Progenitor cell of endocrine pancreas (in vitro differentiated cells): ENCODE results near the gene ARID1B. TPM values are rescaled to one million over a fixed set of nuclear protein-coding genes. Genes with fewer than 3 reads are reported as not detected.
"Not testable (repeated sequence)": the region's sequence is repeated elsewhere in the genome, so short reads cannot be mapped to it uniquely, and the experiment has no call there.

Experiments used
- DNase-seq: peaks from one replicate; pipeline ENCODE4 v3.0.0; 2021; ENCODE audit warnings: low spot score; ENCODE audit not compliant: unreplicated experiment
- H3K27ac Mint-ChIP-seq: 2 replicates; pipeline ENCODE4 v1.8.0; 2021; ENCODE audit warnings: mild to moderate bottlenecking, moderate library complexity, mixed read lengths
- H3K27me3 Mint-ChIP-seq: 2 replicates; pipeline ENCODE4 v1.8.0; 2021; ENCODE audit warnings: mixed read lengths
- H3K36me3 Mint-ChIP-seq: 2 replicates; pipeline ENCODE4 v1.8.0; 2022; ENCODE audit warnings: mixed read lengths; ENCODE audit not compliant: insufficient read depth
- H3K4me1 Mint-ChIP-seq: 2 replicates; pipeline ENCODE4 v1.8.0; 2021; ENCODE audit warnings: low read depth, mixed read lengths
- H3K4me3 Mint-ChIP-seq: 2 replicates; pipeline ENCODE4 v1.8.0; 2021; ENCODE audit warnings: low read depth, mild to moderate bottlenecking, moderate library complexity, mixed read lengths
- H3K9me3 Mint-ChIP-seq: 2 replicates; pipeline ENCODE4 v1.8.0; 2021; ENCODE audit warnings: low read depth, mixed read lengths
- CTCF ChIP-seq: fragments of 200-600 bp; sonication (generic); IDR thresholded peaks from one replicate; pipeline ENCODE4 v1.5.0; 2021; ENCODE audit warnings: antibody characterized with exemption, mild to moderate bottlenecking; ENCODE audit not compliant: unreplicated experiment
- total RNA-seq: library from RNA; stranded (reverse); gene quantifications from 2 replicates; pipeline ENCODE4 v1.2.1, GENCODE V29; 2021

ARID1B gene
- total RNA-seq, 1 donor from 2014 or later: 152 TPM

DNA sequence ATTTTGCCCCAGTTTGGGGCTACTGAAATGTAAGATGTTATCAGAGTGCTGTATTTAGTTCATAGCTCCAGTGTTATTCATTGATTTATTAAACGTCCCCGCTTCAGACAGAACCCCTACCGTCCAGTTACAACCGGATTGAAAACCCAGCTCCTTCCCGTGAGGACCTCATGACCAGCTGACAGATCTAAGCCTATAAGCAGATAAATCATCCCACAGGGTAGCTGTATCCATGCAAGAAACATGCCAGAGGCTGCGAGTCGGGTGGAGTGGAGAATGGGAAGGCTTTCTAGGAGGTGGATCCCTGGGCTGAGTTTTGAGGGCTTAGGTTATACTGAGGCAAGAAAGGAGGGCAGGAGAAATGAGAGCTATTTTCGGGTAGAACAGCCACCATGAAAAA is 260.0 kb downstream of the ARID1B start:
- no peak overlapping the region for H3K27ac Mint-ChIP-seq
- no peak for DNase-seq
- peaks cover 8% of the 10 kb centered on the region for H3K4me1 Mint-ChIP-seq
- no peak for TF ChIP-seq CTCF
- no peak overlapping the region for H3K4me3 Mint-ChIP-seq
- H3K36me3 Mint-ChIP-seq: peaks cover 5% of the 10 kb centered on the region
- H3K9me3 Mint-ChIP-seq: no peaks in the 10 kb centered on the region
- no peaks in the 10 kb centered on the region for H3K27me3 Mint-ChIP-seq

DNA sequence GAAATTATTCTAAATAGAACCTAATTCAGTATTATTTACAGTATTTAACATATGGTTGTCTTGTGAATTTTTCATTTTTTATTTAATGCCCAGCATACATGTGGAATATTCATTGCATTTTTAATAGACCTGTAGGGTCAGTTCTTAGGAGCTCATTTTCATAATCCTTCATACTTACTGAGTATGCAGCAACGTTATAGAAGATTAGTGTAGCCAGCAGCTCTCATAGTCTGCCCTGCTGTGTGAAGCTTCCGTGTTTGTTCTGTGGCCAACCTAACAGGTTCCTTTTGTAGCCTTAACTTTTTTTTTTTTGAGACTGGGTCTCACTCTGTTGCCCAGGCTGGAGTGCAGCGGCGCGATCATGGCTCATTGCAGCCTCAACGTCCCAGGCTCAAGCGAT is 261.4 kb downstream of the ARID1B start:
- no peaks in the 10 kb centered on the region for H3K27me3 Mint-ChIP-seq
- H3K4me1 Mint-ChIP-seq: peaks cover 10% of the 10 kb centered on the region
- H3K27ac Mint-ChIP-seq: no peak overlapping the region
- TF ChIP-seq CTCF: no peak
- no peaks in the 10 kb centered on the region for H3K9me3 Mint-ChIP-seq
- H3K4me3 Mint-ChIP-seq: no peak overlapping the region
- no peak for DNase-seq
- H3K36me3 Mint-ChIP-seq: peaks cover 8% of the 10 kb centered on the region

- H3K27me3 Mint-ChIP-seq, H3K36me3 Mint-ChIP-seq, H3K4me3 Mint-ChIP-seq, DNase-seq, H3K4me1 Mint-ChIP-seq, H3K9me3 Mint-ChIP-seq: not testable (repeated sequence)
- peak overlapping the region; percentile 31 for H3K27ac Mint-ChIP-seq
These were observed 262.5 kb downstream of the ARID1B start for GRCh38 chr6:157039639-157040038.

GRCh38 chr6:157040191-157040590 is 263.0 kb downstream of the ARID1B start:
- TF ChIP-seq CTCF: no peak
- Mint-ChIP-seq H3K36me3 (peaks cover 8% of the 10 kb centered on the region), H3K27me3 (no peaks in the 10 kb centered on the region), H3K4me3 (no peak overlapping the region), H3K9me3 (no peaks in the 10 kb centered on the region), H3K4me1 (peaks cover 3% of the 10 kb centered on the region), H3K27ac (peak overlapping the region; percentile 31)
- no peak for DNase-seq

- H3K36me3 Mint-ChIP-seq: peaks cover 6% of the 10 kb centered on the region
- peaks cover 5% of the 10 kb centered on the region for H3K4me1 Mint-ChIP-seq
- DNase-seq: no peak
- H3K9me3 Mint-ChIP-seq: no peaks in the 10 kb centered on the region
- H3K27ac Mint-ChIP-seq: no peak overlapping the region
- H3K4me3 Mint-ChIP-seq: no peak overlapping the region
- H3K27me3 Mint-ChIP-seq: no peaks in the 10 kb centered on the region
- peak; percentile 68 for TF ChIP-seq CTCF
These were observed 268.8 kb downstream of the ARID1B start for GRCh38 chr6:157045831-157046454.

DNA sequence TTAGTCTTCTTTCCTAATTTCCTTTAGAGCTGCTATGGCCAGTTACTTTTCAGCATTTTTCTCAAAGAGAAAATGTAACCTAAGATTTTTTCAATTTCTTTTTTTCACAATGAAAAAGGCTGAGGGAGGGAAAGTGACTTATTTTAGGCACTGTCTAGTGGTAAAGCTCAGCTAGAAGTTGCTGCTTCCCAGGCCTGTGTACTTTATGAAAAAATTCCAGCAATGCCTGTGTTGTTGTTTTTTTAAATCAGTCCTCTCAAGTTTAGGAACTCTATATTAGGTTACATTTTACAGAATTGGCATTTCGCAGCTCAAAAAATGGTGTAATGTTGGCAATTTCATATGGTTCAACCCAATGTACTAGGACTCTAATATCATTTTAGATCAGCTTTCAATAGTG is 269.6 kb downstream of the ARID1B start:
- H3K9me3 Mint-ChIP-seq: no peaks in the 10 kb centered on the region
- no peak overlapping the region for H3K4me3 Mint-ChIP-seq
- H3K36me3 Mint-ChIP-seq: peaks cover 5% of the 10 kb centered on the region
- TF ChIP-seq CTCF: no peak
- DNase-seq: no peak
- no peak overlapping the region for H3K27ac Mint-ChIP-seq
- H3K27me3 Mint-ChIP-seq: no peaks in the 10 kb centered on the region
- H3K4me1 Mint-ChIP-seq: peaks cover 7% of the 10 kb centered on the region
